HepG2 (cell line): ENCODE results near the gene MRPL54. TPM values are rescaled to one million over a fixed set of nuclear protein-coding genes. Genes with fewer than 3 reads are reported as not detected.

Experiments used
- ATAC-seq: fragments of 200-7000 bp; cut with Tn5 transposase; 3 replicates; pipeline ENCODE4 v1.9.1; 2020; ENCODE audit warnings: mild to moderate bottlenecking, moderate library complexity
- BruUV-seq: library from RNA; stranded (reverse); fragments of 400-500 nt; replicated peaks from 2 replicates; lab custom pipeline; 2021; lab: Mats Ljungman, UMichigan
- CTCF ChIA-PET: fragments of 300-600 bp; formaldehyde crosslinking; extraction: SDS; loops from one replicate; lab custom pipeline; 2021; ENCODE audit warnings: low total read pairs, inconsistent platforms, low intra/inter-chr PET ratio; lab: Yijun Ruan, JAX
- POLR2A ChIA-PET: fragments of 350-600 bp; sonication (Branson Sonifier 250); formaldehyde crosslinking; loops from one replicate; lab custom pipeline; 2020; ENCODE audit warnings: antibody characterized with exemption, inconsistent platforms; lab: Yijun Ruan, JAX
- DNase-seq: peaks from one replicate; pipeline ENCODE4 v3.0.0-alpha.2; 2015; ENCODE audit warnings: low spot score
- FAIRE-seq: peaks from 3 replicates; lab custom pipeline; 2011; peaks lifted over from hg19 to GRCh38; lab: Jason Lieb, UNC
- H2AFZ ChIP-seq: one replicate; pipeline ENCODE4 v1.6.1; 2011; ENCODE audit warnings: low read length, inconsistent platforms
- H3K27ac ChIP-seq: fragments of 300-600 bp; 3 replicates; pipeline ENCODE4 v1.8.0; 2011; ENCODE audit warnings: mixed run types, mild to moderate bottlenecking, mixed read lengths, low read length, inconsistent platforms; ENCODE audit not compliant: insufficient read depth; ENCODE audit errors: extremely low read length
- H3K27me3 ChIP-seq, 2 experiments: fragments of 200-600 bp in 1 of 2; 2 replicates in 1 of 2; 3 replicates in 1 of 2; pipeline versions ENCODE4 v1.6.0 to v1.8.0; 2011; ENCODE audit warnings: low read length in 2 of 2, mild to moderate bottlenecking in 2 of 2, moderate library complexity in 2 of 2, inconsistent platforms in 1 of 2; ENCODE audit not compliant: insufficient read depth in 2 of 2, control insufficient read depth in 1 of 2
- H3K36me3 ChIP-seq, 2 experiments: fragments of 200-600 bp in 1 of 2; replicated peaks in 1 of 2; 2 replicates in 1 of 2; 3 replicates in 1 of 2; pipeline versions ENCODE4 v1.5.1 to v1.8.0; 2011; ENCODE audit warnings: low read length in 2 of 2, inconsistent platforms in 1 of 2; ENCODE audit not compliant: insufficient read depth in 2 of 2, control insufficient read depth in 1 of 2
- H3K4me1 ChIP-seq: 2 replicates; pipeline ENCODE4 v1.5.1; 2012; ENCODE audit warnings: low read length, inconsistent platforms; ENCODE audit not compliant: insufficient read depth
- H3K4me2 ChIP-seq: 2 replicates; pipeline ENCODE4 v1.6.0; 2011; ENCODE audit warnings: low read depth, low read length, inconsistent platforms
- H3K4me3 ChIP-seq, 3 experiments: fragments of 200-600 bp in 1 of 3; sonication (generic), shearing (Covaris generic) in 1 of 3; replicated peaks in 1 of 3; 2 replicates each; pipeline ENCODE4 v1.5.1; 2011 to 2016; ENCODE audit warnings: low read length in 3 of 3, inconsistent platforms in 2 of 3, low read depth in 2 of 3, mild to moderate bottlenecking in 2 of 3, control low read depth in 1 of 3, mixed read lengths in 1 of 3; ENCODE audit not compliant: insufficient read depth in 1 of 3
- H3K79me2 ChIP-seq: one replicate; pipeline ENCODE4 v1.6.1; 2011; ENCODE audit warnings: low read length, inconsistent platforms; ENCODE audit not compliant: insufficient read depth
- H3K9ac ChIP-seq: 2 replicates; pipeline ENCODE4 v1.6.0; 2011; ENCODE audit warnings: mild to moderate bottlenecking, low read depth, low read length, inconsistent platforms; ENCODE audit not compliant: insufficient read depth
- H3K9me3 ChIP-seq: 2 replicates; pipeline ENCODE4 v1.5.1; 2012; ENCODE audit warnings: mild to moderate bottlenecking, low read length
- H4K20me1 ChIP-seq: 2 replicates; pipeline ENCODE4 v1.6.0; 2011; ENCODE audit warnings: inconsistent platforms, mild to moderate bottlenecking, low read length, moderate library complexity; ENCODE audit not compliant: insufficient read depth
- MYNN ChIP-seq: sonication (generic); formaldehyde crosslinking; IDR thresholded peaks from 2 replicates; pipeline ENCODE4 v1.4.0; 2020; ENCODE audit warnings: mild to moderate bottlenecking, low read depth, missing genetic modification reagents
- NFYB ChIP-seq: sonication (generic); formaldehyde crosslinking; IDR thresholded peaks from 2 replicates; pipeline ENCODE4 v1.4.0; 2020; ENCODE audit warnings: missing genetic modification reagents
- NFYC ChIP-seq: IDR thresholded peaks from 2 replicates; pipeline ENCODE4 v1.6.1; 2016; ENCODE audit warnings: missing genetic modification reagents, missing compliant biosample characterization
- THAP11 ChIP-seq: IDR thresholded peaks from 2 replicates; pipeline ENCODE4 v1.6.1; 2016; ENCODE audit warnings: missing biosample characterization, missing genetic modification reagents
- ZBTB40 ChIP-seq, 2 experiments: fragments of 450-650 bp in 1 of 2; sonication (generic) in 1 of 2; formaldehyde crosslinking in 1 of 2; IDR thresholded peaks; 2 replicates each; pipeline versions ENCODE4 v1.6.1 to v1.8.0; 2016 to 2022; ENCODE audit warnings: antibody characterized with exemption in 1 of 2, mild to moderate bottlenecking in 1 of 2, missing genetic modification reagents in 1 of 2
- ZBTB46 ChIP-seq: sonication (generic); formaldehyde crosslinking; IDR thresholded peaks from 2 replicates; pipeline ENCODE4 v1.4.0; 2020; ENCODE audit warnings: mild to moderate bottlenecking, missing genetic modification reagents, borderline replicate concordance
- ZMAT5 ChIP-seq: sonication (generic); formaldehyde crosslinking; IDR thresholded peaks from 2 replicates; pipeline ENCODE4 v1.5.0; 2020; ENCODE audit warnings: mild to moderate bottlenecking, low read depth, missing genetic modification reagents, borderline replicate concordance
- ZNF143 ChIP-seq: sonication (generic); formaldehyde crosslinking; IDR thresholded peaks from 2 replicates; pipeline ENCODE4 v1.4.0; 2020; ENCODE audit warnings: missing genetic modification reagents
- ZNF333 ChIP-seq: sonication (generic); formaldehyde crosslinking; IDR thresholded peaks from 2 replicates; pipeline ENCODE4 v1.4.0; 2020; ENCODE audit warnings: mild to moderate bottlenecking, missing genetic modification reagents, borderline replicate concordance
- ZNF639 ChIP-seq: conservative IDR thresholded peaks from 2 replicates; pipeline ENCODE4 v1.6.1; 2018; ENCODE audit warnings: missing genetic modification reagents
- ZNF891 ChIP-seq: sonication (generic); formaldehyde crosslinking; IDR thresholded peaks from 2 replicates; pipeline ENCODE4 v1.5.0; 2020; ENCODE audit warnings: mild to moderate bottlenecking, missing genetic modification reagents
- WGBS: methylation state at CpG from one replicate; pipeline ENCODE4 v1.1.6; 2017; ENCODE audit warnings: low lambda C conversion rate; 5-methylcytosine and 5-hydroxymethylcytosine counted together
- in situ Hi-C: cut with HindIII; loops from 2 replicates; pipeline ENCODE4 v1.10.0; 2017; ENCODE audit warnings: low pct_unique_long_range_greater_than_20kb; ENCODE audit not compliant: extremely low pct_ligation_motif_present
- intact Hi-C: fragments of 100-400 bp; cut with micrococcal nuclease; formaldehyde crosslinking; loops from one replicate; pipeline ENCODE4 v1.10.0; 2022; ENCODE audit not compliant: unreplicated experiment
- polyA plus RNA-seq, 8 experiments: library from polyadenylated mRNA; depleted of rRNA in 3 of 8; stranded (reverse) in 7 of 8; unstranded in 1 of 8; fragments of >200 nt; fragmentation: Illumina TruSeq in 4 of 8; extraction: Trizol in 4 of 8; gene quantifications; 2 replicates each; pipeline versions ENCODE4 v1.2.1 to v1.2.3, GENCODE V29; 2011 to 2016; ENCODE audit warnings: low read depth in 4 of 8, missing spikeins in 1 of 8, mixed read lengths in 1 of 8; ENCODE audit not compliant: insufficient read depth in 1 of 8
- total RNA-seq, 5 experiments: library from RNA; depleted of rRNA; stranded (reverse); fragments of >200 nt; fragmentation: Illumina TruSeq; extraction: Trizol; gene quantifications; 2 replicates each; pipeline ENCODE4 v1.2.3, GENCODE V29; 2016; ENCODE audit warnings: low read depth in 1 of 5

The MRPL54 gene
- total and polyA plus RNA-seq, 2 of the 13 experiments (the other 11 are each of a cell fraction or from before 2014, with no cell fraction given) = 36.8 to 66.9 TPM

- FAIRE-seq = peak; percentile 60
- H2AFZ ChIP-seq = no peak overlapping the region
- no peaks in the 10 kb centered on the region for H3K9me3 ChIP-seq
- intact Hi-C loops = no loop called here
- TF ChIP-seq ZNF891 (no peak), ZNF639 (CRISPR knock-in tag) (no peak), MYNN (CRISPR knock-in tag) (no peak), NFYC (peak; percentile 42; the same call in 1 of the 2 replicates), ZNF143 (CRISPR knock-in tag) (peak; percentile 84), ZBTB46 (CRISPR knock-in tag) (no peak), ZBTB40 (IDR thresholded peaks at IDR 0.05) (peak; percentile 72), ZBTB40 (CRISPR knock-in tag; IDR thresholded peaks at IDR 0.05) (peak; percentile 99), NFYB (CRISPR knock-in tag) (peak; percentile 37; the same call in 1 of the 2 replicates), THAP11 (CRISPR knock-in tag) (peak; percentile 92), ZMAT5 (CRISPR knock-in tag) (no peak), ZNF333 (no peak)
- TF ChIP-seq, all 625 proteins: peak for 5
- Histone ChIP-seq H3K36me3 (no peaks in the 10 kb centered on the region), H3K4me3 (no peak overlapping the region), H3K27ac (no peak overlapping the region), H4K20me1 (no peaks in the 10 kb centered on the region), H3K4me2 (no peak overlapping the region), H3K79me2 (no peaks in the 10 kb centered on the region), H3K4me1 (no peaks in the 10 kb centered on the region), H3K27me3 (no peaks in the 10 kb centered on the region), H3K9ac (no peak overlapping the region)
- CTCF ChIA-PET = no interaction called here
- WGBS = 100% methylated on average over 2 of the region's 2 CpGs
- POLR2A ChIA-PET = no interaction called here
- in situ Hi-C loops = no loop called here
- DNase-seq = no peak
- BruUV-seq = no TSS peak
- peak; percentile 49; the same call in 2 of the 3 replicates for ATAC-seq
Measured at GRCh38 chr19:3743486-3743885, 19.0 kb upstream of the MRPL54 start.
